Mononuclear cell (primary cell): ENCODE measurements around the gene NR6A1. TPM values are rescaled to one million over a fixed set of nuclear protein-coding genes. Genes with fewer than 3 reads are reported as not detected.

ENCODE experiments used
- H3K27me3 ChIP-seq: 2 replicates; pipeline ENCODE4 v1.6.0; 2011; ENCODE audit warnings: low read length, control low read depth; ENCODE audit not compliant: insufficient read depth
- H3K4me1 ChIP-seq: 2 replicates; pipeline ENCODE4 v1.5.1; 2011; ENCODE audit warnings: mild to moderate bottlenecking, low read length, control low read depth; ENCODE audit not compliant: insufficient read depth
- H3K4me3 ChIP-seq: 2 replicates; pipeline ENCODE4 v1.5.1; 2011; ENCODE audit warnings: mild to moderate bottlenecking, low read length, moderate library complexity
- H3K9me3 ChIP-seq: 2 replicates; pipeline ENCODE4 v1.5.1; 2011; ENCODE audit warnings: low read depth, mild to moderate bottlenecking, control low read depth, low read length
- total RNA-seq: library from RNA; depleted of rRNA; stranded (reverse); fragments of >200 nt; gene quantifications from one replicate; pipeline ENCODE4 v1.2.3, GENCODE V29; 2012

The NR6A1 gene
- total RNA-seq, 1 donor = 0.42 TPM

- H3K27me3 ChIP-seq = no peaks in the 10 kb centered on the region
- no peaks in the 10 kb centered on the region for H3K4me1 ChIP-seq
- H3K4me3 ChIP-seq = no peak overlapping the region
- H3K9me3 ChIP-seq = no peaks in the 10 kb centered on the region
Observed at GRCh38 chr9:124717597-124717996, 53.5 kb downstream of the NR6A1 start.

- Histone ChIP-seq H3K9me3 (no peaks in the 10 kb centered on the region), H3K4me1 (no peaks in the 10 kb centered on the region)
Observed at GRCh38 chr9:124716808-124717207, 54.3 kb downstream of the NR6A1 start.

GRCh38 chr9:124710766-124711165 is 60.3 kb downstream of the NR6A1 start:
- Histone ChIP-seq H3K4me3 (no peak overlapping the region), H3K4me1 (no peaks in the 10 kb centered on the region), H3K27me3 (no peaks in the 10 kb centered on the region)

More at GRCh38 chr9:124716808-124717207, 54.3 kb downstream of the NR6A1 start:
- Histone ChIP-seq H3K27me3 (no peaks in the 10 kb centered on the region), H3K4me3 (no peak overlapping the region)

GRCh38 chr9:124709292-124709690 is 61.8 kb downstream of the NR6A1 start:
- Histone ChIP-seq H3K4me1 (no peaks in the 10 kb centered on the region), H3K9me3 (no peaks in the 10 kb centered on the region), H3K4me3 (no peak overlapping the region), H3K27me3 (no peaks in the 10 kb centered on the region)

More at GRCh38 chr9:124710766-124711165, 60.3 kb downstream of the NR6A1 start:
- H3K9me3 ChIP-seq = no peaks in the 10 kb centered on the region

GRCh38 chr9:124708633-124709291 is 62.3 kb downstream of the NR6A1 start:
- Histone ChIP-seq H3K27me3 (no peaks in the 10 kb centered on the region), H3K4me1 (no peaks in the 10 kb centered on the region), H3K9me3 (no peaks in the 10 kb centered on the region), H3K4me3 (no peak overlapping the region)

GRCh38 chr9:124708074-124708473 is 63.0 kb downstream of the NR6A1 start:
- Histone ChIP-seq H3K9me3 (no peaks in the 10 kb centered on the region), H3K27me3 (no peaks in the 10 kb centered on the region), H3K4me1 (no peaks in the 10 kb centered on the region), H3K4me3 (no peak overlapping the region)

GRCh38 chr9:124707666-124708065 is 63.4 kb downstream of the NR6A1 start:
- H3K4me1 ChIP-seq = no peaks in the 10 kb centered on the region
- H3K27me3 ChIP-seq = no peaks in the 10 kb centered on the region
- H3K4me3 ChIP-seq = no peak overlapping the region
- H3K9me3 ChIP-seq = no peaks in the 10 kb centered on the region

- no peaks in the 10 kb centered on the region for H3K4me1 ChIP-seq
- no peaks in the 10 kb centered on the region for H3K27me3 ChIP-seq
- H3K9me3 ChIP-seq = no peaks in the 10 kb centered on the region
- no peak overlapping the region for H3K4me3 ChIP-seq
Observed at GRCh38 chr9:124706685-124707084, 64.4 kb downstream of the NR6A1 start.

- Histone ChIP-seq H3K4me3 (no peak overlapping the region), H3K9me3 (no peaks in the 10 kb centered on the region), H3K27me3 (no peaks in the 10 kb centered on the region), H3K4me1 (peaks cover 7% of the 10 kb centered on the region)
Observed at GRCh38 chr9:124699575-124699974, 71.5 kb downstream of the NR6A1 start.

- no peaks in the 10 kb centered on the region for H3K9me3 ChIP-seq
- peaks cover 7% of the 10 kb centered on the region for H3K4me1 ChIP-seq
- no peaks in the 10 kb centered on the region for H3K27me3 ChIP-seq
- H3K4me3 ChIP-seq = no peak overlapping the region
Observed at GRCh38 chr9:124698265-124698664, 72.8 kb downstream of the NR6A1 start.

GRCh38 chr9:124697326-124698200 is 73.5 kb downstream of the NR6A1 start:
- Histone ChIP-seq H3K9me3 (no peaks in the 10 kb centered on the region), H3K4me1 (peaks cover 7% of the 10 kb centered on the region), H3K27me3 (no peaks in the 10 kb centered on the region), H3K4me3 (no peak overlapping the region)

GRCh38 chr9:124696101-124696500 is 75.0 kb downstream of the NR6A1 start:
- H3K9me3 ChIP-seq = no peaks in the 10 kb centered on the region
- no peak overlapping the region for H3K4me3 ChIP-seq
- H3K27me3 ChIP-seq = no peaks in the 10 kb centered on the region
- peaks cover 7% of the 10 kb centered on the region for H3K4me1 ChIP-seq

GRCh38 chr9:124695280-124695890 is 75.7 kb downstream of the NR6A1 start:
- no peaks in the 10 kb centered on the region for H3K9me3 ChIP-seq
- H3K4me3 ChIP-seq = no peak overlapping the region
- H3K4me1 ChIP-seq = peaks cover 7% of the 10 kb centered on the region
- H3K27me3 ChIP-seq = no peaks in the 10 kb centered on the region

GRCh38 chr9:124694414-124695279 is 76.5 kb downstream of the NR6A1 start:
- H3K4me1 ChIP-seq = peaks cover 7% of the 10 kb centered on the region
- no peaks in the 10 kb centered on the region for H3K9me3 ChIP-seq
- no peak overlapping the region for H3K4me3 ChIP-seq
- no peaks in the 10 kb centered on the region for H3K27me3 ChIP-seq
